SK-N-SH treated with all-trans-retinoic acid at 6 μM for 48 hours (cell line): Measurements from ENCODE around the gene TBC1D3B.

Experiments used
- PPARA ChIP-seq: fragments of 250-450 bp; sonication (Bioruptor Pico); IDR thresholded peaks from 2 replicates; pipeline ENCODE4 v1.5.0; 2020; ENCODE audit warnings: mild to moderate bottlenecking, borderline replicate concordance
- RARB ChIP-seq: fragments of 250-450 bp; sonication (Bioruptor Pico); IDR thresholded peaks from 2 replicates; pipeline ENCODE4 v1.8.0; 2021; ENCODE audit warnings: mild to moderate bottlenecking, moderate library complexity
- ZFP30 ChIP-seq: fragments of 450-650 bp; formaldehyde crosslinking; IDR thresholded peaks from 2 replicates; pipeline ENCODE4 v1.5.0; 2022; ENCODE audit warnings: mild to moderate bottlenecking, moderate library complexity
- ZNF8 ChIP-seq: fragments of 450-650 bp; formaldehyde crosslinking; IDR thresholded peaks from 2 replicates; pipeline ENCODE4 v1.5.0; 2020; ENCODE audit warnings: mild to moderate bottlenecking, moderate library complexity

GRCh38 chr17:36147601-36148000 lies 28.8 kb downstream of the TBC1D3B start:
- no peak for TF ChIP-seq ZFP30 (CRISPR knock-in tag)
- no peak for TF ChIP-seq PPARA (CRISPR knock-in tag)
- no peak for TF ChIP-seq RARB (CRISPR knock-in tag)
- no peak for TF ChIP-seq ZNF8 (CRISPR knock-in tag)
